Endothelial cell of umbilical vein (primary cell): ENCODE data around the gene JAG2. TPM values are rescaled to one million over a fixed set of nuclear protein-coding genes. Genes with fewer than 3 reads are reported as not detected.

Source experiments
- BruUV-seq: library from RNA; stranded (reverse); fragments of 400-500 nt; replicated peaks from 2 replicates; lab custom pipeline; 2021; lab: Mats Ljungman, UMichigan
- CTCF ChIA-PET: fragments of 300-600, 350-600 bp; sonication (Branson Sonifier 250); formaldehyde crosslinking; loops from one replicate; lab custom pipeline; 2021; ENCODE audit warnings: antibody characterized with exemption, inconsistent platforms; lab: Charles Lee
- POLR2A ChIA-PET: fragments of 300-600, 350-600 bp; sonication (Branson Sonifier 250); formaldehyde crosslinking; loops from one replicate; lab custom pipeline; 2021; ENCODE audit warnings: antibody characterized with exemption, inconsistent platforms; lab: Charles Lee
- DNase-seq: peaks from one replicate; pipeline ENCODE4 v3.0.0-alpha.2; 2011; ENCODE audit warnings: low read depth, low spot score
- FAIRE-seq: peaks from 2 replicates; lab custom pipeline; 2011; peaks lifted over from hg19 to GRCh38; lab: Jason Lieb, UNC
- H2AFZ ChIP-seq: 2 replicates; pipeline ENCODE4 v1.6.0; 2012; ENCODE audit warnings: low read depth, low read length, control low read depth, inconsistent platforms
- H3K27ac ChIP-seq: 2 replicates; pipeline ENCODE4 v1.5.1; 2011; ENCODE audit warnings: low read depth, mild to moderate bottlenecking, control low read depth, low read length, moderate library complexity; ENCODE audit not compliant: insufficient read depth
- H3K27me3 ChIP-seq, 2 experiments: 2 replicates each; pipeline versions ENCODE4 v1.6.0 to v1.6.1; 2011; ENCODE audit warnings: low read length in 2 of 2, mixed read lengths in 1 of 2; ENCODE audit not compliant: control insufficient read depth in 2 of 2, insufficient read depth in 2 of 2
- H3K36me3 ChIP-seq, 2 experiments: 2 replicates in 1 of 2; 3 replicates in 1 of 2; pipeline ENCODE4 v1.5.1; 2011; ENCODE audit warnings: low read length in 2 of 2, mild to moderate bottlenecking in 1 of 2, moderate library complexity in 1 of 2; ENCODE audit not compliant: control insufficient read depth in 2 of 2, insufficient read depth in 2 of 2; ENCODE audit errors: extremely low read depth in 1 of 2
- H3K4me1 ChIP-seq: 3 replicates; pipeline ENCODE4 v1.5.1; 2011; ENCODE audit warnings: mild to moderate bottlenecking, low read length; ENCODE audit not compliant: control insufficient read depth, insufficient read depth; ENCODE audit errors: extremely low read depth
- H3K4me2 ChIP-seq: 2 replicates; pipeline ENCODE4 v1.6.1; 2011; ENCODE audit warnings: low read length, control low read depth, mixed read lengths; ENCODE audit not compliant: insufficient read depth
- H3K4me3 ChIP-seq, 3 experiments: fragments of 200-600 bp in 1 of 3; sonication (generic), shearing (Covaris generic) in 1 of 3; replicated peaks in 1 of 3; 2 replicates each; pipeline ENCODE4 v1.5.1; 2011 to 2016; ENCODE audit warnings: control low read depth in 3 of 3, low read length in 3 of 3, mild to moderate bottlenecking in 2 of 3, inconsistent platforms in 1 of 3, low read depth in 1 of 3, moderate library complexity in 1 of 3; ENCODE audit not compliant: insufficient read depth in 1 of 3
- H3K79me2 ChIP-seq: 2 replicates; pipeline ENCODE4 v1.6.0; 2012; ENCODE audit warnings: low read length, inconsistent platforms; ENCODE audit not compliant: control insufficient read depth, insufficient read depth
- H3K9ac ChIP-seq: replicated peaks from 2 replicates; pipeline ENCODE3; 2011; ENCODE audit warnings: low read length, control low read depth; ENCODE audit not compliant: insufficient read depth; ENCODE audit errors: extremely low read depth
- H3K9me1 ChIP-seq: replicated peaks from 3 replicates; pipeline ENCODE4 v1.6.0; 2011; ENCODE audit warnings: mild to moderate bottlenecking, low read length; ENCODE audit not compliant: control insufficient read depth, insufficient read depth; ENCODE audit errors: extremely low read depth
- H3K9me3 ChIP-seq: replicated peaks from 2 replicates; pipeline ENCODE4 v1.5.1; 2012; ENCODE audit warnings: low read length, inconsistent platforms; ENCODE audit not compliant: control insufficient read depth, insufficient read depth
- H4K20me1 ChIP-seq: replicated peaks from 2 replicates; pipeline ENCODE3; 2011; ENCODE audit warnings: mild to moderate bottlenecking, low read length; ENCODE audit not compliant: control insufficient read depth, insufficient read depth; ENCODE audit errors: extremely low read depth
- EZH2 ChIP-seq: IDR thresholded peaks from 2 replicates; pipeline ENCODE4 v1.6.1; 2012; ENCODE audit warnings: borderline replicate concordance, low read depth, mild to moderate bottlenecking, moderate library complexity, low read length, inconsistent platforms; ENCODE audit not compliant: severe bottlenecking
- GATA2 ChIP-seq: IDR thresholded peaks from 2 replicates; pipeline ENCODE4 v1.7.0; 2011; ENCODE audit warnings: low read depth, mild to moderate bottlenecking, moderate library complexity, mixed read lengths, low read length; ENCODE audit not compliant: insufficient read length, insufficient read depth
- JUN ChIP-seq: IDR thresholded peaks from 2 replicates; pipeline ENCODE4 v1.6.1; 2011; ENCODE audit warnings: borderline replicate concordance, low read depth; ENCODE audit not compliant: insufficient read length, insufficient read depth
- MYC ChIP-seq: IDR thresholded peaks from one replicate; pipeline ENCODE4 v1.6.1; 2011; ENCODE audit warnings: mild to moderate bottlenecking, low read depth, low read length
- POLR2A ChIP-seq: IDR thresholded peaks from 2 replicates; pipeline ENCODE4 v1.6.1; 2012; ENCODE audit warnings: low read depth, mild to moderate bottlenecking, control low read depth, low read length
- POLR2AphosphoS5 ChIP-seq: IDR thresholded peaks from 2 replicates; pipeline ENCODE4 v1.6.1; 2012; ENCODE audit warnings: low read depth, mild to moderate bottlenecking, control low read depth, low read length, moderate library complexity; ENCODE audit not compliant: insufficient read depth
- dilution Hi-C: fragments of 300-500 bp; cut with MboI; formaldehyde crosslinking; loops from one replicate; pipeline ENCODE4 v1.15.0; 2019; ENCODE audit warnings: low sequenced_read_pairs; ENCODE audit not compliant: extremely low pct_ligation_motif_present
- intact Hi-C: fragments of 100-400 bp; cut with micrococcal nuclease; formaldehyde crosslinking; loops from one replicate; pipeline ENCODE4 v1.10.0; 2022
- polyA plus RNA-seq, 4 experiments: library from polyadenylated mRNA; depleted of rRNA in 3 of 4; stranded (reverse) in 3 of 4; unstranded in 1 of 4; fragments of >200 nt; gene quantifications; 2 replicates each; pipeline versions ENCODE4 v1.2.1 to v1.2.3, GENCODE V29; 2011 to 2012; ENCODE audit warnings: missing spikeins in 1 of 4
- total RNA-seq: library from RNA; stranded (reverse); gene quantifications from 2 replicates; pipeline ENCODE4 v1.2.3, GENCODE V29; 2021
- TF ChIP-seq, protein P1 (sequence below): IDR thresholded peaks from 2 replicates; pipeline ENCODE4 v1.6.1; 2011; ENCODE audit not compliant: insufficient read depth, insufficient read length
- TF ChIP-seq, protein P2 (sequence below), 2 donors: IDR thresholded peaks; 1 replicate in 1 of 2; 2 replicates in 1 of 2; pipeline ENCODE4 v1.5.1; 2011; ENCODE audit warnings: low read length in 2 of 2, mild to moderate bottlenecking in 2 of 2, moderate library complexity in 2 of 2, control low read depth in 1 of 2, inconsistent platforms in 1 of 2, low read depth in 1 of 2; ENCODE audit not compliant: insufficient read depth in 1 of 2; ENCODE audit errors: extremely low read depth in 1 of 2

Gene JAG2
- total and polyA plus RNA-seq, 2 donors (not counting 3 experiments of a cell fraction or from before 2014, with no cell fraction given) = 105 to 128 TPM

DNA sequence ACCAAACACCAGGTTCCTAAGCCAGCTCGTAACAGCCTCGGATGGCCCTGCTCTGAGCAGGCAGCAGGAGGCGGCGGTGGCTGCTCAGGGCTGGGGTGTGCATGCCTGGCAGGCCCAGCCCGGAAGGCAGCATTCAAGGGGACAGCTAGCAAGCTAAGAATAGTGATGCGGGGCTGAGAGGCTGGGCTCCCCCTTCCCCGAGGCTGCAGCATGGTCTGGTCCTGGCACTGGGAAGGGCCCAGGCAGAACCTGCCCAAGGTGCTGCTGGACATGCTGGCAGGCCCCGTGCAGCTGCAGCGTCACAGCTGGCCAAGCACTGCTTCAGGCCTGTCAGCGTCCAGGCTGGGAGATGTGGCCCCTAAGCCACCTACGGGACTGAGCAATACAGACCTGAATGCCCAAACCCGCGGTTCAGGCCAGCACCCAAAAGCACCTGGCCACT lies 38.9 kb upstream of the JAG2 start:
- H3K79me2 ChIP-seq = no peaks in the 10 kb centered on the region
- BruUV-seq = no TSS peak
- no peak overlapping the region for H3K9ac ChIP-seq
- no peaks in the 10 kb centered on the region for H4K20me1 ChIP-seq
- ChIA-PET POLR2A (no interaction called here), CTCF (interaction anchor here (1.1 to 1.9 kb wide), 4 partner anchors 25 to 145 kb away, joined by 3 to 13 read pairs (median 6); partner anchors contain the start of gene BTBD6)
- H3K9me3 ChIP-seq = no peaks in the 10 kb centered on the region
- H3K27ac ChIP-seq = no peak overlapping the region
- DNase-seq (no peak), FAIRE-seq (no peak)
- intact Hi-C loops (loop anchor here (10.0 kb wide), 1 partner anchor 47 kb away; no protein-coding TSS in a partner anchor), dilution Hi-C loops (no loop called here)
- H3K9me1 ChIP-seq = no peaks in the 10 kb centered on the region
- H3K4me1 ChIP-seq = no peaks in the 10 kb centered on the region
- TF ChIP-seq, protein P1, sequence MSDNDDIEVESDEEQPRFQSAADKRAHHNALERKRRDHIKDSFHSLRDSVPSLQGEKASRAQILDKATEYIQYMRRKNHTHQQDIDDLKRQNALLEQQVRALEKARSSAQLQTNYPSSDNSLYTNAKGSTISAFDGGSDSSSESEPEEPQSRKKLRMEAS = no peak
- TF ChIP-seq POLR2A (no peak), EZH2 (no peak), POLR2AphosphoS5 (no peak), GATA2 (no peak), JUN (no peak), MYC (no peak)
- TF ChIP-seq, protein P2, sequence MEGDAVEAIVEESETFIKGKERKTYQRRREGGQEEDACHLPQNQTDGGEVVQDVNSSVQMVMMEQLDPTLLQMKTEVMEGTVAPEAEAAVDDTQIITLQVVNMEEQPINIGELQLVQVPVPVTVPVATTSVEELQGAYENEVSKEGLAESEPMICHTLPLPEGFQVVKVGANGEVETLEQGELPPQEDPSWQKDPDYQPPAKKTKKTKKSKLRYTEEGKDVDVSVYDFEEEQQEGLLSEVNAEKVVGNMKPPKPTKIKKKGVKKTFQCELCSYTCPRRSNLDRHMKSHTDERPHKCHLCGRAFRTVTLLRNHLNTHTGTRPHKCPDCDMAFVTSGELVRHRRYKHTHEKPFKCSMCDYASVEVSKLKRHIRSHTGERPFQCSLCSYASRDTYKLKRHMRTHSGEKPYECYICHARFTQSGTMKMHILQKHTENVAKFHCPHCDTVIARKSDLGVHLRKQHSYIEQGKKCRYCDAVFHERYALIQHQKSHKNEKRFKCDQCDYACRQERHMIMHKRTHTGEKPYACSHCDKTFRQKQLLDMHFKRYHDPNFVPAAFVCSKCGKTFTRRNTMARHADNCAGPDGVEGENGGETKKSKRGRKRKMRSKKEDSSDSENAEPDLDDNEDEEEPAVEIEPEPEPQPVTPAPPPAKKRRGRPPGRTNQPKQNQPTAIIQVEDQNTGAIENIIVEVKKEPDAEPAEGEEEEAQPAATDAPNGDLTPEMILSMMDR (IDR thresholded peaks at IDR 0.05; ENCODE audit: extremely low read depth in 1 of 2, insufficient read depth in 1 of 2, low read depth in 1 of 2, low read length in 2 of 2) = no peak
- H2AFZ ChIP-seq = no peak overlapping the region
- H3K4me3 ChIP-seq = no peak overlapping the region
- no peak overlapping the region for H3K4me2 ChIP-seq
- peaks cover 0 to 6% of the 10 kb centered on the region in 2 experiments for H3K36me3 ChIP-seq
- H3K27me3 ChIP-seq = no peaks in the 10 kb centered on the region
